NK-92 treated with Interleukin-12 subunit alpha and Interleukin-12 subunit beta, amount 100 ng/mL, for 24 hours (cell line): Measurements from ENCODE around the gene SARM1.
"Not testable (repeated sequence)": the region's sequence is repeated elsewhere in the genome, so short reads cannot be mapped to it uniquely, and the experiment has no call there.

Experiments used
- DNase-seq: peaks from one replicate; lab custom pipeline; 2025; lab: John Stamatoyannopoulos, UW

The SARM1 gene

GRCh38 chr17:28371245-28372202 lies at the start of gene SARM1:
TSS of gene SARM1 (plus strand) at chr17:28371694. CDS start at chr17:28372033, 339 bp downstream.
- peak; percentile 92 for DNase-seq

- no peak for DNase-seq
These were observed 47.2 kb upstream of the SARM1 start for GRCh38 chr17:28324267-28324745.

- no peak for DNase-seq
These were observed 46.7 kb upstream of the SARM1 start for GRCh38 chr17:28324781-28325180.

- no peak for DNase-seq
These were observed 46.3 kb upstream of the SARM1 start for GRCh38 chr17:28325211-28325610.

- no peak for DNase-seq
These were observed 45.4 kb upstream of the SARM1 start for GRCh38 chr17:28326114-28326513.

- no peak for DNase-seq
These were observed 44.4 kb upstream of the SARM1 start for GRCh38 chr17:28327031-28327607.

GRCh38 chr17:28327709-28328108 lies 43.8 kb upstream of the SARM1 start:
- no peak for DNase-seq

- DNase-seq = no peak
These were observed 43.2 kb upstream of the SARM1 start for GRCh38 chr17:28328325-28328724.

GRCh38 chr17:28330671-28331070 lies 40.8 kb upstream of the SARM1 start:
- no peak for DNase-seq

- DNase-seq = no peak
These were observed 39.5 kb upstream of the SARM1 start for GRCh38 chr17:28331891-28332420.

GRCh38 chr17:28333083-28333746 lies 38.3 kb upstream of the SARM1 start:
- no peak for DNase-seq

GRCh38 chr17:28334171-28334570 lies 37.3 kb upstream of the SARM1 start:
- DNase-seq = no peak

- DNase-seq = no peak
These were observed 36.8 kb upstream of the SARM1 start for GRCh38 chr17:28334666-28335200.

GRCh38 chr17:28335201-28335958 lies 36.1 kb upstream of the SARM1 start, which contains the start of the genes IFT20 and TNFAIP1:
TSS of gene IFT20 (minus strand) at chr17:28335472. CDS start at chr17:28331985, 3,487 bp downstream.
TSS of gene TNFAIP1 (plus strand) at chr17:28335761. CDS start at chr17:28339522, 3,761 bp downstream.
- peak; percentile 99 for DNase-seq

GRCh38 chr17:28335959-28336871 lies 35.3 kb upstream of the SARM1 start:
- DNase-seq = peak; percentile 37

- DNase-seq = no peak
These were observed 33.3 kb upstream of the SARM1 start for GRCh38 chr17:28338056-28338768.

GRCh38 chr17:28338769-28339212 lies 32.7 kb upstream of the SARM1 start:
- DNase-seq = not testable (repeated sequence)

GRCh38 chr17:28339431-28339830 lies 32.1 kb upstream of the SARM1 start:
- DNase-seq = no peak

- no peak for DNase-seq
These were observed 31.1 kb upstream of the SARM1 start for GRCh38 chr17:28340374-28340773.
